GM21737 (cell line): ENCODE data around the gene NOL9.

ENCODE experiments used
- ATAC-seq: cut with Tn5 transposase; IDR thresholded peaks from one replicate; pipeline ENCODE4 v1.9.1; 2021; ENCODE audit warnings: mild to moderate bottlenecking, moderate library complexity; ENCODE audit not compliant: unreplicated experiment

The NOL9 gene

GRCh38 chr1:6473156-6473555 lies 81.2 kb downstream of the NOL9 start:
- no peak for ATAC-seq

- no peak for ATAC-seq
Measured at GRCh38 chr1:6472391-6472790, 81.9 kb downstream of the NOL9 start.

- no peak for ATAC-seq
Measured at GRCh38 chr1:6471970-6472368, 82.3 kb downstream of the NOL9 start.
